Glutamatergic neuron (in vitro differentiated cells): ENCODE results near the gene KCNJ12. TPM values are rescaled to one million over a fixed set of nuclear protein-coding genes. Genes with fewer than 3 reads are reported as not detected.
A peak's percentile ranks its signal among the peaks of the same experiment; 100 is the strongest.
"Not testable (repeated sequence)": the region's sequence is repeated elsewhere in the genome, so short reads cannot be mapped to it uniquely, and the experiment has no call there.

ENCODE experiments used
- DNase-seq: peaks from one replicate; pipeline ENCODE4 v3.0.0; 2022
- H3K27ac Mint-ChIP-seq: one replicate; pipeline ENCODE4 v1.8.0; 2020; ENCODE audit warnings: mild to moderate bottlenecking, mixed read lengths, inconsistent platforms; ENCODE audit not compliant: unreplicated experiment
- H3K27me3 Mint-ChIP-seq: one replicate; pipeline ENCODE4 v1.8.0; 2020; ENCODE audit warnings: mild to moderate bottlenecking, moderate library complexity, mixed read lengths, inconsistent platforms; ENCODE audit not compliant: unreplicated experiment
- H3K36me3 Mint-ChIP-seq: one replicate; pipeline ENCODE4 v1.8.0; 2020; ENCODE audit warnings: mild to moderate bottlenecking, mixed read lengths, inconsistent platforms; ENCODE audit not compliant: unreplicated experiment
- H3K4me1 Mint-ChIP-seq: one replicate; pipeline ENCODE4 v1.8.0; 2020; ENCODE audit warnings: mild to moderate bottlenecking, low read depth, mixed read lengths, inconsistent platforms; ENCODE audit not compliant: unreplicated experiment
- H3K4me3 Mint-ChIP-seq: one replicate; pipeline ENCODE4 v1.8.0; 2020; ENCODE audit warnings: mild to moderate bottlenecking, mixed read lengths, inconsistent platforms; ENCODE audit not compliant: unreplicated experiment
- H3K9me3 Mint-ChIP-seq: one replicate; pipeline ENCODE4 v1.8.0; 2020; ENCODE audit warnings: mild to moderate bottlenecking, moderate library complexity, mixed read lengths, inconsistent platforms; ENCODE audit not compliant: unreplicated experiment
- total RNA-seq: library from RNA; stranded (reverse); fragmentation: NEBNext Ultra II Directional; extraction: Animal tissue kit (Norgen Biotek cat#: 25700); gene quantifications from one replicate; pipeline ENCODE4 v1.2.1, GENCODE V29; 2021; ENCODE audit not compliant: unreplicated experiment
- TF ChIP-seq, protein P1 (sequence below): fragments of 200-600 bp; sonication (generic); IDR thresholded peaks from one replicate; pipeline ENCODE4 v1.5.0; 2021; ENCODE audit not compliant: partially characterized antibody, unreplicated experiment

KCNJ12 gene
- total RNA-seq, 1 donor from 2014 or later, result 9.6 TPM

DNA sequence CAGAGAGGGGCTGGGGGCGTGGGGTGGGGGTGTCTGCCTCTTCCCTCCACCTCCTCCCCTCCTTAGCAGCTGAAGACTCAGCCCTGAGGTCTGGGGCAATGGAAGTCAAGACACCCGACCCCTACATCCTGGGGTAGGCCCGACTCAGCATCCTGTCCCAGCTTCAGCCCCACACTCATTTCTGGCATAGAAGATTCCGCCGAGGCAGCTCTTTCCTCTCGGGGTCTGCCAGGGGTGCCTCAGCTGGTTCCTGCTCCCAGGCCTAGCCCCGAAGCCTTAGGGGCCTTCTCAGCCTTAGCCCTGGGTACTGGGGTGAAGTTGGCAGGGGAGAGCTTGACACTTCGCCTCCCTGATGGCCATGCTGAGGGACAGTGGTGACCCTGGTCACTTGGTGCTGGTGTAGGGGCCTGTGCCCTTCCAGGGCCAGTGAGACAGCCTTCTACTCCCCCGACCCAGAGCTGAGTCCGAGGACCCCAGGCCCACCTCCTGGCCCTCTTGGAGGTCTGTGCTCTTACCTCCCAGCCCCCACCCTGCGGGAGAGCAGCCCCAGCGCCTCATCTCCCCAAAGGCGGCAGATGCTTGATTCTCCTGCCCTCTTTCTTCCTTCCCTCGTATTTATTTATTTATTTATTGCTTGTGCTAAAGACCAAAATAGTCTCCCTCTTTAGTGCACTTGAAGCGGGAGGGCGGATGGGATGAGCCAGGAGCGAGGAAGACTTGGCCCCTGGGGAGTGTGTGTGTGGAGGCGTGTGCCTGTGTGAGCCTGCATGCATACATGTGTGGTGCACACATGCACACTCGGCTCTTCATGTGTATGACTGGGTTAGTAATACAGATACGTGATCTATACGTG is 42.5 kb downstream of the KCNJ12 start:
- no peak for DNase-seq
- no peak overlapping the region for H3K27ac Mint-ChIP-seq
- peaks cover 11% of the 10 kb centered on the region for H3K4me1 Mint-ChIP-seq
- no peaks in the 10 kb centered on the region for H3K36me3 Mint-ChIP-seq
- H3K27me3 Mint-ChIP-seq, result peaks cover 13% of the 10 kb centered on the region
- peak overlapping the region; percentile 38 for H3K4me3 Mint-ChIP-seq
- H3K9me3 Mint-ChIP-seq, result peaks cover 8% of the 10 kb centered on the region
- TF ChIP-seq, protein P1, sequence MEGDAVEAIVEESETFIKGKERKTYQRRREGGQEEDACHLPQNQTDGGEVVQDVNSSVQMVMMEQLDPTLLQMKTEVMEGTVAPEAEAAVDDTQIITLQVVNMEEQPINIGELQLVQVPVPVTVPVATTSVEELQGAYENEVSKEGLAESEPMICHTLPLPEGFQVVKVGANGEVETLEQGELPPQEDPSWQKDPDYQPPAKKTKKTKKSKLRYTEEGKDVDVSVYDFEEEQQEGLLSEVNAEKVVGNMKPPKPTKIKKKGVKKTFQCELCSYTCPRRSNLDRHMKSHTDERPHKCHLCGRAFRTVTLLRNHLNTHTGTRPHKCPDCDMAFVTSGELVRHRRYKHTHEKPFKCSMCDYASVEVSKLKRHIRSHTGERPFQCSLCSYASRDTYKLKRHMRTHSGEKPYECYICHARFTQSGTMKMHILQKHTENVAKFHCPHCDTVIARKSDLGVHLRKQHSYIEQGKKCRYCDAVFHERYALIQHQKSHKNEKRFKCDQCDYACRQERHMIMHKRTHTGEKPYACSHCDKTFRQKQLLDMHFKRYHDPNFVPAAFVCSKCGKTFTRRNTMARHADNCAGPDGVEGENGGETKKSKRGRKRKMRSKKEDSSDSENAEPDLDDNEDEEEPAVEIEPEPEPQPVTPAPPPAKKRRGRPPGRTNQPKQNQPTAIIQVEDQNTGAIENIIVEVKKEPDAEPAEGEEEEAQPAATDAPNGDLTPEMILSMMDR, result no peak

DNA sequence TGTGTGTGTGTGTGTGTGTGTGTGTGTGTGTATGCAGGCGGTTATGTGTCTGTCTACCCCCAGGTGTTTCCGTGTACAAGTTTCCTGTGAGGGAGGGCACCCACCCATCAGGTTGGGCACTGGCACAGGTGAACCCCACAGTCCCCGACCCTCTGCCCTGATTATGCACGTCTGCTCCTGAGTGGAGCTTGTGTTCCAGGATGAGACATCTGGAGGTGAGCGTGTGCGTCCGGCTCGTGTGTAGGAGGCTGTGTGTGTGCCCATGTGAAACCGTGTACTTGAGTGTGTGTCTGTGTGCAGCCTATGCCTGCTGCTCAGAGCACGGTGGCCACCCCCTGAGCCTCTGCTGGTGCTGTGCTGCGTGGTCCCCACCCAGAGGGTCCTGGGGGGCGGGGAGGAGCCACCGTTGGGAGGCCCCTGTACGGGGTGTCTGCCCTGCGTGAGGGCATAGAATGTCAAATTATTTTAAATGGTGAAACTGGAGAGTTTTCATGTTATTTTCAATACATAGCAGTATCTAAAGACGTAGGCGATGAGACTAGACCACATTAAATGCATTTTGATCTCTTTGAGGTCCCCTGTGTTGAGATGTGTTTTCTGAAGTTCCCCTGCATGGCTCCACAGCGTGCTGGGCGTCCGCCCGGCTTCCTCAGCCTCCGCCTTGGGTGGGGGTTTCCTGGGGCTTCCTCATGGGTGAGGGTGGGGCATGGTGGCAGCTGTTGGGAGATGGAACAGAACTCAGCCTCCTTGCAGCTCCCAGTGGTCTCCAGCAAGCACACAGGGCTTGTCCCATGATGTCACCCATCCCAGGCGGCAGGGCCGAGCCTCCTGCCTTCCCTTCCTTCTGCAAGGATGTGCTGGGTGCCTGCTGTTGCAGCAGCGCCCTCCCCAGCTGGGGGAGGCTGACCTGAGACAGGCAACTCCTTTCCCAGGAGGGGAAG is 43.4 kb downstream of the KCNJ12 start:
- TF ChIP-seq, protein P1, result no peak
- Mint-ChIP-seq H3K4me1 (peaks cover 11% of the 10 kb centered on the region), H3K9me3 (peaks cover 8% of the 10 kb centered on the region), H3K36me3 (no peaks in the 10 kb centered on the region), H3K4me3 (peak overlapping the region; percentile 38), H3K27me3 (peaks cover 12% of the 10 kb centered on the region), H3K27ac (no peak overlapping the region)
- DNase-seq, result peak; percentile 52

DNA sequence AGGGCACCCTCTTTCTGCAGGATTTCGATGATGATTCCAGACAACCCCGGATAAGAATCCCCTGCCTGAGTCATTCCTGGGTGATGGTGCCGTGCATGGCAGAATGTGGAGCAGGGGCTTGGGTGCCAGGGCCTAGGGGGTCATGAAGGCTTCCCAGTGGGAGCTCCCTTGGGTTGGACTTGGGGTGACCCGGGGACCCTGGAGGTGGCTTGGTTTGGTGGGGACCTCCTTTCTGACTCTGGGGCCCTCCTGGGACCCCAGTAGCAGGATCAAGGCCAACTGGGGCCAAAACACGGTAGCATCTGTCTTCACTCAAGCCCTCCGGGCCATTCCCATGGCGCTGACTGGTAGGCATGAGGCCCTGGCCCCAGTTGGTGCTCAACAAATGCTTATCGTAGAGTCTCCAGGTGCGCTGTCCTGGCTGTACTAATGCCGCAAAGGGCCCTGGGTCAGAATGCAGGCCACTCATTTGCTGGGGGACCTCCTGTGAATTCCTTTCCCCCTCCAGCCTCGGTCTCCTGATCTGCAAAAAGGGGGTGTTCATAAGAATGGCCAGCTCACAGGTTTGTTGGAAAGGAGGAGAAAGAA is 44.4 kb downstream of the KCNJ12 start:
- not testable (repeated sequence) for H3K27me3 Mint-ChIP-seq, DNase-seq, H3K27ac Mint-ChIP-seq, H3K36me3 Mint-ChIP-seq, H3K9me3 Mint-ChIP-seq, H3K4me3 Mint-ChIP-seq
- peaks cover 11% of the 10 kb centered on the region for H3K4me1 Mint-ChIP-seq

DNA sequence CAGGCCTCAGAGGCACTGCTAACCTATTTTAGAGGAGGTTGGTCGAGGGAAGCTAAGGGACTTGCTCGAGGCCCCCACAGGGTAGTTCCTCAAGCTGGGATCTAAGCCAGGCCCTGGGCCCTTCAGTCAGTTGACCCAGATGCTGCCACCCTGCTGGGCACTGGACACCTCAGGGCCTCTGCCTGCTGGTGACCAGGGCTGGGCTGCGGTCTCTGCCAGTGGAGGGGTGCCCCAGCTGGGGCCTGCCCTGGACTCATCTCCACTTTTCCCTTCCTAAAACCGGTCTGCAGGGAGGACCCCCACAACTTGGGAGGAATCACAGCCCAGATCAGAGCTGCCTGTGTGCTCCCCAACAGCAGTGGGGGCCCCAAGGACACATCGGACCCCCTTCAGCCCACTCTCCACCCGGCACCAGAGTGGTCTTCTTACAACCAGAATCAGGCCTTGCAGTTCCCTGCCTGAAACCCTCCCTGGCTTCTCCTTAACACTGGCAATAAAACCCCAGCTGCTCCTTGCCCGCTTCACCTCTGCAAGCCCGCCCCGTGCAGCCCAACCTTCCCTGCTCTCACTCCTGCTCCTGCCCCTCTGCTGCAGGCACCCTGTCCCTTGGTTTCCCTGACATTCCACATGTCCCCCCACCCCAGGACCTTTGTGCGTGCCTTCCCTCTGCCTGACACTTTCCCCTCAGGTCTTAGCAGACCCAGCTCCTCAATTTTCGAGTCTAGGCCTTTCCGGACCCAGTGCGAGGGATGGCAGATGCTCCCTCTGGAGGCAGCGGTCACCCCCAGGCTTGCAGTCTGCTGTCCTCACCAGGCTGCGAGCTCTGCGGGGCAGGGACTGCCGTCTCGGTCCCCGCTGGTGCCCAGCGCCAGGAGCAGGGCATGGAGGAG is 45.5 kb downstream of the KCNJ12 start:
- not testable (repeated sequence) for H3K4me3 Mint-ChIP-seq, H3K27ac Mint-ChIP-seq, H3K36me3 Mint-ChIP-seq, H3K9me3 Mint-ChIP-seq, H3K27me3 Mint-ChIP-seq, DNase-seq
- peaks cover 11% of the 10 kb centered on the region for H3K4me1 Mint-ChIP-seq

DNA sequence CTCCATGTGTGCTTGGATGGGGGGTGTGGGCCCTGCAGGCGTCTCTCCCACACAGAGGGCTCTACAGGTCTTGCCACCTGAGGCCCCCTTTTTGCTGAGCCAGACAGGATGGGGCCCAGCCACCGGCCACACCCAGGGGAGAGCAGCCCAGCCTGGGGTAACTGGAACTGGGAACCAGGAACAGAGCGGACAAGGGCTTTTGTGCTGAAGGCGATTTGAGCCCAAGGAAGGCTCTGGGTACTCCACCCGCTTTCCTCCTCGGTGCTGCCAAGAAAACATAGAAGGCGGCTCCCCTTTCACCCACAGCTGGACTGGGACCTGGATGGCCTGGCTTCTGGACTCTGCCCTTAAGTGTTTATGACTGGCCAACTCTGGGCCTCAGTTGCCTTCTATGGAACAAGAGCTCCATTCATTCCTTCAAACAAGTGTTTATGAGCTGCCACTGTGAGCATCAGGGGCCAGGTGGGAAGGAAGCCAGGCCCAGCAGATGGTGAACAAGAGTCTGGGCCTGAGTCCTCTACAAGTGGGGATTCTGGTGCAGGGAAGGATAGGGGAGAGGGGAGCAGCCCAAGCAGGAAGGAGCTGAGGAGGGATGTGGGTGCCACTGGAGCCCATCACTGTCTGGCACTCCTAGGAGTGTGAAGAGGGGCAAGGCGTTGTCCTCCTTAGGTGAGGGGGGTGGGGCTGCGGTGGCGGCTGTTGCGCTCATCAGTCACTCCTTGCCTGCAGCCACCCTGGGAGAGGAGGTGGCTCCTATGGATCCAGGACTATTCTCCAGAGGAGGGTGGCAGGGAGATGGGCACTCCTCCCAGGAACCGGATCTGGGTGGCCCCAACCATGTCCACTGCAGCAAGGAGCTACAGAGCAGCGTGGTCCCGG is 46.4 kb downstream of the KCNJ12 start:
- not testable (repeated sequence) for H3K4me3 Mint-ChIP-seq, H3K27ac Mint-ChIP-seq, DNase-seq, H3K36me3 Mint-ChIP-seq, H3K9me3 Mint-ChIP-seq, H3K27me3 Mint-ChIP-seq
- peaks cover 11% of the 10 kb centered on the region for H3K4me1 Mint-ChIP-seq

DNA sequence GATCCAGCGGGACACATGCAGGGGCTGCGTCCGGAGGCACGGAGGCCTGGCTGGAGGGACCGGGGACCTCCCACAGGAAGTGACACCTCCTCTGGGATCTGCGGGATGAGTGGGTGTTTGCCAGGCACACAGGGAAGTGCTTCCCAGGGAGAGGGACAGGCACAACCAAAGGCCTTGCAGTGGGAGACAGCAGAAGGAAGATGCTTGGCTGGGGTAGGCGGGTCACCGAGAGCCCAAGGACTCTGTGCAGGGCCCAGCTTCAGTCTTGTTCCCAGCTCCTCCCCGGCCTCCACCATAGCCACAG is 47.0 kb downstream of the KCNJ12 start:
- H3K27me3 Mint-ChIP-seq, H3K4me3 Mint-ChIP-seq, H3K27ac Mint-ChIP-seq, H3K9me3 Mint-ChIP-seq, H3K36me3 Mint-ChIP-seq, DNase-seq: not testable (repeated sequence)
- H3K4me1 Mint-ChIP-seq, result peaks cover 11% of the 10 kb centered on the region

DNA sequence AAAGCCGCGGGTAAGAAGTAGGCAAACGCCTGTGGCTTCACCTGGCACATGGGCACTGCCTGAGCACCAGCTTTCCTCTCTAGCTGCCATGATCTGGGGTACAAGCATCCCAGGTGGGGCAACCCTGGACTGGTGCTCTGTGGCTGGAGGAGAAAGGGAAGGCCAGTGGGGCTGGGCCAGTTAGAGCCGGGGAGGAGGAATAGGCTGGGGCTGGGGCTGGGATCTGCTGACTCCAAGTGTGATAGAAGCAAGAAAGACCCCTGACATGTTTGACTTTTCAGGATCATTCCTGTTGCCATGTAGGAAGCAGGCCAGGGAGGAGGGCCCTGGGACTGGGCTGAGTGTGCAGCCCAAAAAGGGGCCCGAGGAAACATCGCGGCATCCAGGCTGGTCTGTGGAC is 48.5 kb downstream of the KCNJ12 start:
- not testable (repeated sequence) for H3K9me3 Mint-ChIP-seq, H3K4me3 Mint-ChIP-seq, H3K4me1 Mint-ChIP-seq, H3K27me3 Mint-ChIP-seq, H3K36me3 Mint-ChIP-seq, DNase-seq, H3K27ac Mint-ChIP-seq
